Measurements from ENCODE around the gene BOC. TPM values are rescaled to one million over a fixed set of nuclear protein-coding genes. Genes with fewer than 3 reads are reported as not detected.

The BOC gene
- total RNA-seq, 1 experiment from 2014 or later, result 0.07 TPM

- no TSS peak for BruUV-seq (replicated peaks)
- intact Hi-C loops (cut with micrococcal nuclease; ENCODE audit: unreplicated experiment), result no loop called here
- H3K36me3 Mint-ChIP-seq (ENCODE audit: insufficient read depth, unreplicated experiment), result no peaks in the 10 kb centered on the region
- no peak overlapping the region for H3K27ac Mint-ChIP-seq (ENCODE audit: unreplicated experiment)
- CTCF ChIA-PET, result no interaction called here
- no peak overlapping the region for H3K4me3 Mint-ChIP-seq (ENCODE audit: low read depth, unreplicated experiment)
- TF ChIP-seq CTCF (IDR thresholded peaks at IDR 0.05; ENCODE audit: unreplicated experiment), result no peak
- no peaks in the 10 kb centered on the region for H3K4me1 Mint-ChIP-seq (ENCODE audit: low read depth, unreplicated experiment)
- DNase-seq, result no peak
- H3K9me3 Mint-ChIP-seq (ENCODE audit: low read depth, unreplicated experiment), result peaks cover 10% of the 10 kb centered on the region
- H3K27me3 Mint-ChIP-seq (ENCODE audit: unreplicated experiment), result no peaks in the 10 kb centered on the region
Measured at GRCh38 chr3:113312416-113312815, 101.1 kb downstream of the BOC start.

- intact Hi-C loops (cut with micrococcal nuclease; ENCODE audit: unreplicated experiment), result no loop called here
- no TSS peak for BruUV-seq (replicated peaks)
- no peaks in the 10 kb centered on the region for H3K36me3 Mint-ChIP-seq (ENCODE audit: insufficient read depth, unreplicated experiment)
Measured at GRCh38 chr3:113314923-113315322, 103.6 kb downstream of the BOC start.

GRCh38 chr3:113329757-113330156 is 118.4 kb downstream of the BOC start:
- CTCF ChIA-PET, result interaction anchor here (0.8 kb wide), 1 partner anchor 14 kb away, joined by 3 read pairs; no protein-coding TSS in a partner anchor
- no peaks in the 10 kb centered on the region for H3K9me3 Mint-ChIP-seq (ENCODE audit: low read depth, unreplicated experiment)
- no peak overlapping the region for H3K27ac Mint-ChIP-seq (ENCODE audit: unreplicated experiment)
- no peak for TF ChIP-seq CTCF (IDR thresholded peaks at IDR 0.05; ENCODE audit: unreplicated experiment)
- no peaks in the 10 kb centered on the region for H3K4me1 Mint-ChIP-seq (ENCODE audit: low read depth, unreplicated experiment)
- BruUV-seq (replicated peaks), result no TSS peak
- H3K36me3 Mint-ChIP-seq (ENCODE audit: insufficient read depth, unreplicated experiment), result no peaks in the 10 kb centered on the region
- H3K27me3 Mint-ChIP-seq (ENCODE audit: unreplicated experiment), result no peaks in the 10 kb centered on the region
- intact Hi-C loops (cut with micrococcal nuclease; ENCODE audit: unreplicated experiment), result no loop called here
- H3K4me3 Mint-ChIP-seq (ENCODE audit: low read depth, unreplicated experiment), result no peak overlapping the region
- no peak for DNase-seq

More at GRCh38 chr3:113314923-113315322, 103.6 kb downstream of the BOC start:
- TF ChIP-seq CTCF (IDR thresholded peaks at IDR 0.05; ENCODE audit: unreplicated experiment), result no peak
- DNase-seq, result no peak
- no peak overlapping the region for H3K27ac Mint-ChIP-seq (ENCODE audit: unreplicated experiment)
- CTCF ChIA-PET, result no interaction called here
- H3K9me3 Mint-ChIP-seq (ENCODE audit: low read depth, unreplicated experiment), result peaks cover 10% of the 10 kb centered on the region
- H3K27me3 Mint-ChIP-seq (ENCODE audit: unreplicated experiment), result no peaks in the 10 kb centered on the region
- H3K4me1 Mint-ChIP-seq (ENCODE audit: low read depth, unreplicated experiment), result no peaks in the 10 kb centered on the region
- no peak overlapping the region for H3K4me3 Mint-ChIP-seq (ENCODE audit: low read depth, unreplicated experiment)

GRCh38 chr3:113330742-113331141 is 119.4 kb downstream of the BOC start:
- BruUV-seq (replicated peaks), result no TSS peak
- Mint-ChIP-seq H3K27me3 (ENCODE audit: unreplicated experiment) (no peaks in the 10 kb centered on the region), H3K27ac (ENCODE audit: unreplicated experiment) (no peak overlapping the region), H3K4me3 (ENCODE audit: low read depth, unreplicated experiment) (no peak overlapping the region), H3K4me1 (ENCODE audit: low read depth, unreplicated experiment) (no peaks in the 10 kb centered on the region), H3K9me3 (ENCODE audit: low read depth, unreplicated experiment) (no peaks in the 10 kb centered on the region), H3K36me3 (ENCODE audit: insufficient read depth, unreplicated experiment) (no peaks in the 10 kb centered on the region)
- DNase-seq, result no peak
- CTCF ChIA-PET, result no interaction called here
- intact Hi-C loops (cut with micrococcal nuclease; ENCODE audit: unreplicated experiment), result no loop called here
- TF ChIP-seq CTCF (IDR thresholded peaks at IDR 0.05; ENCODE audit: unreplicated experiment), result no peak

Measured in Calu3 (cell line).